NCI-H1417 treated with DMSO at 0.1 percent for 48 hours (cell line): ENCODE data around the gene CPLANE2.
A peak's percentile ranks its signal among the peaks of the same experiment; 100 is the strongest.
"Not testable (repeated sequence)": the region's sequence is repeated elsewhere in the genome, so short reads cannot be mapped to it uniquely, and the experiment has no call there.

Experiments
- DNase-seq: peaks from one replicate; lab custom pipeline; 2025; lab: John Stamatoyannopoulos, UW

CPLANE2 gene

DNA sequence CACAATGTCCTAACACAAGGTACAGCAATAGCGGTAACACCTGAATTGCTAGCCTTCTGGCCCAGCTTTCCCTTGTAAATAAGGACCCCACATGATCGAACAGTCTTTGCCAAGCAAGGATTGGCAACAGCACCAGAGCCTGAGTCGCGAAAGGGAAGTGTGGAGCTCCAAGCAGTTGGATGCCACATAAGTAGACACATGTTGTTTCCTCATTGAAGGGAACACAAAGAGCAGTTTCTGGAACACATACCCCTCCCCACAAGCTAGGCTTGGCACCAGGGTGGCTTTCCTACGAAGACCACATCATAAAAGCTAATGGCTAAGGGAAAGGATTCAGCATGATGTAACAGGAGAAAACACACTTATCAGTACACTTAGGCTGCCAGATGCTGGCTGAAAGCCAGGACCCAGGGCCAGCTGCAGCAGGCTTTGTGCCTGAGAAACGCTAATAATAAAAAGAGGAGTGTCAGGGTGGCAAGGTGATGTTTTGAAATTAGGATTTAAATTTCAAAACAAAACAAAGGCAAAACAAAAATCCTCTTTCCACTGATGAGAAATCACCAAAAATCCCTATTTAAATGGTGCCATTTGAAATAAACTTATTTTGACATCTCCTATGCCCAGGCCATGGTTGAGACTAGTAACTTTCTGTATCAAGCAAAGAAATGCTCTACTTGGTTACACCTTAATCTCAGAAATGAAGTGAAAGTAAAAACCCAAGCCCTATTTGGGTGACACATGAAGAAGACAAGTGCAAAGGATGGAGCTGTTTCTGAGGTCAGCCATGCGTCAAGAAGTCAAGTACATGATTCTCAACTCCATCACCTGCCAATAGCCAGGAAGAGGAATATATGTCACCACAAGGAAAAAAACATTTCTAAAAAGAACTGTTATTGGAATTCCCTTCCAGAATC, 11.9 kb upstream of the CPLANE2 start:
- peak; percentile 90 for DNase-seq

DNA sequence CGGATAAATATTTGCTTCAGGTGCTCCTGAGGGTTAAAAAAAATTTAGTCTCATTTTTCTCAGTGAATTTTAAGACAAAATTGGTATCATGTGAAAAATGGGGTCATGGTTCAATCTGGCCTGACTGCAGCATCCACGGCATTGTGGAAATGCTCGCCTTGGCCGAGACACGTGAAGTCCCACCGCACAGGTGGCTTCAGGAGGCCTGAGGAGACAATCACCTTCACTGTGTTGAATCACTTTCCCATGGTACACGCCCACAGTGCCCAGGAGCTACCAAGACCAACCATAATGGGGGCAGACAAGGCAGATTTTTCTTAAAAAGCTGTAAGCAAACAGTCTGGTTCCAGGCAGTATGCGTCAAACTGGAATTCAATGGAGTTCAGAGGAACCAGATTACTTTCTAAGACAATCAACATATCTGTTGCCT, 11.0 kb upstream of the CPLANE2 start:
- DNase-seq, result no peak

DNA sequence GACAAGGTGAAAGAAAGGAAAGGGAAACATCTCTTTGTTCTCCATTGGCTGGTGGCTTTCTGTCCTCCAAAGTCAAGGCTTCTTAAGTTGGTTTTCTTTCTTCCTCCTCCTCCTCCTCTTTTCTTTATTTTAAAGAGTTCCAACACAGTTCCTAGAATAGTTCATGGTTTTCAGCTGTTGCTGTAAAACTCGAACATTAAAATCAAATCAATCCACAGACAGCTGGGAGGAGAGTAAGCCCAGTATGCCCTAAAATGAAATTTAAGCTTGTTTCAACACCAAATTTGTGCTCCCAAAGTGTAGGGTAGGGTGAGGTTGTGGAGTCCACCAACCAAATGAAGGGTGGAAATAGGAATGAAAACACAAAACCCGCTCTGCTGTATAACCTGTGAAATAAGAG, 10.5 kb upstream of the CPLANE2 start:
- no peak for DNase-seq

DNA sequence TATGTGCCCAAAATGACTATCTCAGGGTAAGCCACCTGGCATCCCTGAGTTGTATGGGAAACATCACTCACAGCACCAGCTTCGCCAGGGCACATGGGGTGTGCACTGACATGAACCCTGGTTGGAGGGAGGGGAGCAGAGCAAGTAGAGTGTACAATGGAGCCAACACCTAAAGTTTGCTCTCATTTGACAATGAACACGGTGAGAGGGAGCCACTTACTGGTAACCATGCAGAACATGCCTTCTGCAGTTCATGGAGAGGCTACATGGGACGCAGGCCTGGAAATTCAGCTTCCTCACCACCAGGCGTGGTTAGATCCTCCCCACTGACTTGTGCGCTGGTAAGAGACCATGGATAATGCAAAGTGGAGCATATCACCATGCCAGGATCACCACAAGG, 10.0 kb upstream of the CPLANE2 start:
- DNase-seq, result no peak

DNA sequence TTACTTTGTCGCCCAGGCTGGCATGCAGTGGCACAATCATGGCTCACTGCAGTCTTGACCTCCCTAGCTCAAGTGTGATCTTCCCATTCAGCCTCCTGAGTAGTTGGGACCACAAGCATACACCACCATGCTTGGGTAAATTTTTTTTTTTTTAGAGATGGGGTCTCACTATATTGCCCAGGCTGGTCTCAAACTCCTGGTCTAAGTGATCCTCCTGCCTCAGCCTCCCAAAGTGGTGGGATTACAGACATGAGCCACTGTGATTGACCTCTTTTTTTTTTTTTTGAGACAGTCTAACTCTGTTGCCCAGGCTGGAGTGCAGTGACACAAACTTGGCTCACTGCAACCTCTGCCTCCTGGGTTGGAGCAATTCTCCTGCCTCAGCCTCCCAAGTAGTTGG, 9.3 kb upstream of the CPLANE2 start:
- DNase-seq, result not testable (repeated sequence)

DNA sequence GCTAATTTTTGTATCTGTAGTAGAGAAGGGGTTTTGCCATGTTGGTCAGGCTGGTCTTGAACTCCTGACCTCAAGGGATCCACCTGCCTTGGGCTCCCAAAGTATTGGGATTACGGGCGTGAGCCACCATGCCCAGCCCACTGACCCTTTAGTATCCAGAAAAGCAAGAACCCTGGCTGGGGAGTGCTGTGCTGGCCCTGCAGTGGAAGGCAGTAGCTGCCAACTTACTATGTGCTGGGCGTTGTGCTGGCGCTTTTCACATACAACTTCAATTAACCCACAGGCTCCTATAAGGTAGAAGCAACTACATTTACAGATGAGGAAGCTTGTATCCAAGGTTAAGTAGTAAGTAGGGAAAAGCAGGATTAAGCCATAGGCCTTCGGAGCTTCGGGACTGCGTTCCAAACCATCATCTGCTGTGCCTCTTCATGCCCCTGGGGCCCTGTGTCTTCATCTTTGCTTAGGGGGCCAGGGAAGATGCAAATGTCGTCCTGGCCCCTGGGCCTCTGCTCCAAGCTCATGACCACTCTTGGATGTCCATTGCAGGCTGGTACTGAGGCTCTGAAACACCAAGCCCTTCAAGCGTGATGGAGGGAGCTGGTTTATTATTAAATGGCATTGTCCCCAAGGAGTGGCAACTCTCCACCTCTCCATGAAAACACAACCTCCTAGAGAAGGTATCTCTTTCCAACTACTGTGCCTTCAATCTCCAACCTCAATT, 8.7 kb upstream of the CPLANE2 start:
- no peak for DNase-seq

DNA sequence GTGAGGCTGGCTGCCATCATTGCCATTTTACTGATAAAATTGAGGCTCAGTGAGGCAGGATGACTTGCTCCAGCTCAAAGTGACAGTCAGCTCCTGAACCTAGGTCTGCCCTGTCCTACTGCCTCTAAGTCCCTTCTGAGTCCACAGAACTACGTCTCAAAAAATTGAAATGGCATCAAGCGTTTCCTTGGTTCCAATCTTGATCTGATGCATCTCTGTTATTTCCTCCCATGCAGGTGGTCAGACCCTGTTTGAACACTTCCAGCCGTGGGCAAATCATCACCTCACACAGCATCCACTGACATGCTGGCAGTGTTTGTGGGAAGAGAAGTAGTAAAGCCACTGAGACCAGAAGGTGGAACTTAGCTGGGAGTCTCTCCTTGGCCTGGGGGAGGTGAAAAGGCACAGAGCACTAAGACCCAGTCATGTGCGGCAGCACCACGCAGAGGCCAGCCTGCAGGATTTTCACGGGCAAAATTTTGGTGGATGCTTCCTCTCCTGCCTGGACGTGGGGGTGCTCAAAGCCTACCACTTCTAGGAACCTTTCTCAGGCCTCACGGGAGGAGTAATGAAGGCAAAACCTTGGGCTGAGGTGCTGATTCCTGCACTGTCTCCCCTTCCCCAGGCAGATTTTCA, 7.8 kb upstream of the CPLANE2 start:
- no peak for DNase-seq

DNA sequence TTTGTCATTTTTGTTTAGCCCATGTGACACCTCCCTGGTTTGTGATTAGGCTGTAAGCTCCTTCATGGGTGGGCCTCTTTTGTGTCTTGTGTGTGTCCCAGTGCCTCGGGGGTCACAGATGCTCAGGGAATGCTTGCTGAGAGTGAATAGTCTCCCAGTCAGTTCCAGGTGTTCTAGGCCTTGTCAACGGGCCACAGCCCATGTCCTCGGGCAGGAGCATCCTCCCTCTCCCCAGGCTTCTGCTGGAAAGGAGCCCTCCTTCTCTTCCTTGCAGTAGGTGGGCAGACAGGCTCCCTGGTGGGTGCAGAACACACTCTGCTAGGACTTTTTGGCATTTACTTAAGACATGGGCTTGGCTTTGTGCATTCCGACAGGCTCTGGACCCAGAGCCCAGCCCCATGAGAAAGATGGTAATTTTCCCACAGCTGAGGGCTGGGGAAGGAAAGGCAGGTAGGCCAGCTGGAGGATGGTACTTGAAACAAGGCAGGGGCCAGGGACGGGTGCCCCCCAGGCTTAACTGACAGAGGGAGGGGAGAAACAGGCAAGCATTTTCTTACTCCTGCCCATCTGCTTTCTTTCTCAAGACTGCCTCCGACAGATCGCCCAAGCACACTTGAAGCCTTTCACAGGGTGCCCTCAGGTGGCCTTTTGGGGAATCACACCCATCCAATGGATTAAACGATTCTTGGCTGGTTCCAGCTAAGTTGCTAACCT, 7.1 kb upstream of the CPLANE2 start:
- peak; percentile 13 for DNase-seq

DNA sequence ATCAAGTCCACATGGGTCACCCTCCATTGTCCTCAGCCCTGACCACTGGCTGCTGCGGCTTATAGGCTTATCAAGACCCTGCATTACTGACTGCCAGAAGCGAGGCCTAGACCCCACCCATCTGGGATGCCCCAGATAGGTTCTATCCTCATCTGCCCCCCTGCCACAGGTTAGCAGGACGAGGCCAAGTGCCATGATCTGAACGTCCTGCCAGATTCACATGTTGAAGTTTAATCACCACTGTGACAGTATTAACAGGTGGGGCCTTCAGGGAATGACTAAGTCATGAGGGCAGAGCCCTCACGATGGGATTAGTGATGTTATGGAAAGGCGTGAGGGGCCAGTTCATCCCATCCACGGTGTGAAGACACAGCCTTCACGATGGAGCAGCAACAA, 6.2 kb upstream of the CPLANE2 start:
- no peak for DNase-seq

DNA sequence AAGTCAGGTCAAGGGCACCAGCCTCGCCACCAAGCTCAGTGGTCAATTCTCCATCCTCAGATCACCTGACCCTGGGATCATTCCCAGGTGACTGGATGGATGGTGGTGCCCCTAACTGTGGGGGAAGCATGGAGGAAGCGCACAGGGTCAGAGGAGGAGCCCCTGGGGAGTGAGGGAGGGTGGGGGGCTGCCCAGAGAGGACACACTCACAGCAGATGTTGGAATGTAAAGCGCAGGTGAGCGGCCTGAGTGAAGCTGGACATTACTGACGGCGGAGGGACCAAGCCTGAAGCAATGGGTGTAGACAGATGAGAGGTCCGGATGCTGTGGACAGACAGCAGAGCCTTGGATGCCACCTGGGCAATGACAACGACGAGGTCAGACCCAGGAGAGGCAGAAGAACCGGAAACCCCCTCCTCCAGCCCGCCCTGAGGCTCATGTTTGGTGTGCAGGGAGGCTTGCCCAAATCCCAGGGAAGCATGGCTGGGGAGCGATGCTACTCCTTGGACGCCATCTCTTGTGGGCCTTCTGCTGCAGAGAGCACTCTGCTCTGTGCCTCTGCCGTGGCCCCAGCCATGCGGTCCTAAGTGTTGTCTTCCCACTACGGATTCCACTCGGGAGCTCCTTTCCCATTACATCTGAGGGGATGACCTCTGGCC, 5.7 kb upstream of the CPLANE2 start:
- no peak for DNase-seq

DNA sequence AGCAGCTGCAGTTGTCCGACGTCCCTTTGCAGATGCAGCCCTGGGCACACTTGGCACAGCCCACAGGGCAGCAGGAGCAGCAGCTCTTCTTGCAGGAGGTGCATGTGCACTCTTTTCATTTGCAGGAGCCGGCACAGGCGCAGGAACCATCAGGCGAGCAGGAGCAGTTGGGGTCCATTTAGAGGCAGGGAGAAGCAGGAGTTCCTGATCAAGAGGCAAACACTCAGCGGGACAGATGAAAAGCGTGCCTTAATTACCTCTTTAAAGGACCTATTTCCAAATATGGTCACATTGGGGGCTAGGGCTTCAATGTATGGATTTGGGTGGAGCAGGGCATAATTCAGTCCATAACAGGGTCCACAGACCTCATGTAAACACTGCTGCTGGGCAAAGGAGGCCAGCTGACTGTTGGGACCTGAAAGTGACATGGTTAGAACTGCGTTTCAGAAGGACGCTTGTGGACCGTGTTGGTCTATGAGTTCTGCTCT, 4.3 kb upstream of the CPLANE2 start:
- no peak for DNase-seq

DNA sequence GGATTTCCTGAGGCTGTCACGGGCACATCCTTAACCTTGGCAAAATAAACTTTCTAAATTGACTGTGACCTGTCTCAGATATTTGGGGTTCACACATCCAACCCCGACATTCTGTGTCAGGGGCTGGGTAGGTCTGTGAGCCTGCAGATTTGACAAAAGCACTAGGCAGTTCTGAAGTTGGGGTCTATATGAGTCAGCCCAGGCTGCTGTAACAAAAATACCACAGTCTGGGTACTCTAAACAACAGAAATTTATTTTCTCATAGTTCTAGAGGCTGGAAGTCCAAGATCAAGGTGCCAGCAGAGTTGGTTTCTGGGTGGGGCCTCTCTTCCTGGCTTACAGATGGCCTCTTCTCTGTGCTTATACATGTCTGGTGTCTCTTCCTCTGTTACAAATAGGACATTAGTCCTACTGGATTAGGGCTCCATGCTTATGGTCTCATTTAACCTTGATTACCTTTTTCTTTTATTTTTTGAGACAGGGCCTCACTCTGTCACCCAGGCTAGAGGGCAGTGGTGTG, 3.0 kb upstream of the CPLANE2 start:
- DNase-seq, result no peak

DNA sequence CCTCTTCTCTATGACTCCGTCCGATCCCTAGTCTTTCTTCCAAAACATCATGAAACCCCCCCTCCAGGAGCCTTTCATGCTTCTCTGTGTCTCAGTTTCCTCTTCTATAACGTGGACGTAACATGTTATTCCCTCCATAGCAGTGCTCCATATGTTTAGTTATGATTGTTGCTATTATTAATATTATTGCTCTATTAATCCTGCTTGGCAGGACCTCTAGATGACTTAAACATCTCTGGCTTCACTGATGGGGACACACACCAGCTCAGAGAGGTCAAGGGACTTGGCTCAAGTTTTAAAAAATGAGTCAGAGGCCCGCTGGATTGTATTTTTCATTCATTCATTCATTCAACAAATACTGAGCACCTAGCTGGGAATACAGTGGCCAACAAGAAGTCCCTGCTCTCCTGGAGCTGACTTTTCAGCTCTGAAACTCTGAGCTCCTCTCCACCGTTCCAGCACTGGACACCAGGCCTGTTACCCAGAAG, 404 bp upstream of the CPLANE2 start:
- DNase-seq, result no peak

DNA sequence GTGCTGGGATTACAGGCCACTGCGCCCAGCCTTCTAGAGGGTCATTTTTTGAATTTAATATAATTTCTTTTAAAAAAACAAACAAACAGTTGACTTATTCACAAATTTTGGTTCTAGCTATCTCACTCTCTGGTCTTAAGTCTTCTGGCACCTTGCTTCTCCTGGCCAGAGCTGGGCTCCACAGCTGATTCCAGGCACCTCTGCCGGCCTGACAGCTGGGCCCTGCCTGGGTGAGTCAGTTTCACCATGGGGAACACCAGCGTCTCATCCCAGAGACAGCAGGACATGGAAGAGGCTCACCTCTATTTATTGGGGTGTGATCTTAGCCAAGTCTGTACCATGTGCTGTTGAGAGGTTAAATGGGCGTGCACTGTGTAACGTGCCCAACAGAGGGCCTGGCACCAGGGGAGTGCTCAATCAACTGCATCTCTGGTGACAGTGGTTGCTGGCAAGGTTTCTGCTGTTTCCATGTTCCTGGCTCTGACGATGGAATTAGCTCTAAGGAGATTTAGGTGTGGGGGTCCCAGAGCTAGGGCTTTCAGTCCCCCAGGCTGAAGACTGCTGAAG, 956 bp downstream of the CPLANE2 start:
- DNase-seq, result no peak

DNA sequence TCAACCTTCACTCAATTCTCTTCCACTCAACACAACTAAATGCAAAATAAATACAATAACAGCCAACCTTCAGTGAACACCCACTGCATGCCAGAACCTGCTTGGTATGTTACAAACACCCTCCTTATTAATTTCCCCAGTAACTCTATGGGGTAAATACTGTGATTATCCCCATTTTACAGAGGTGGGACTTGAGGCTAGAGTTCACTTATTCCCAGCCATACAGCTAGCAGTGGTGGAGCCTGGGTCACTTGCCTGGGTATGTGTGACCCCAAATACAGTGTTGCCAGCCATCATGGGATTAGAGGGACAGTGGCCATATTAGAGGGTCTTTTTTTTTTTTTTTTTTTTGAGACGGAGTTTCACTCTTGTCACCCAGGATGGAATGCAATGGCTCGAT, 1.6 kb downstream of the CPLANE2 start:
- no peak for DNase-seq

DNA sequence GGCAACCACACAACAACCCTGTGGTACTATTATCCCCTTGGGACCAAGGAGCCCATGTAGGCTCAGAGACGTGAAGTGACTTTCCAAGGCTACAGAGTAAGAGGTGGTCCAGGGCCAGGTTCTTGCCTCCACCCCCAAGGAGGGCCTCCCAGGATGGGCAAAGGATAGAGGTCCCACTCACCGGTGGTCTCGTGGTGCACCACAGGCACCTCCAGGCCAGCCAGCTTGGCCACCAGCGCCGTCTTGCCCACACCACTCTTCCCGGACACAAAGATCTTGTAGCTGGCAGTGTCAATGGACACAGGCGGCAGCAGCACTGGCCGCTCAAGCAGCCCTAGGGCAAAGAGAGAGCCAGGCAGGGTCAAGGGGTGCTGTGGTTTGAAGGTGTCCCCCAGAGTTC, 3.6 kb downstream of the CPLANE2 start:
- no peak for DNase-seq

DNA sequence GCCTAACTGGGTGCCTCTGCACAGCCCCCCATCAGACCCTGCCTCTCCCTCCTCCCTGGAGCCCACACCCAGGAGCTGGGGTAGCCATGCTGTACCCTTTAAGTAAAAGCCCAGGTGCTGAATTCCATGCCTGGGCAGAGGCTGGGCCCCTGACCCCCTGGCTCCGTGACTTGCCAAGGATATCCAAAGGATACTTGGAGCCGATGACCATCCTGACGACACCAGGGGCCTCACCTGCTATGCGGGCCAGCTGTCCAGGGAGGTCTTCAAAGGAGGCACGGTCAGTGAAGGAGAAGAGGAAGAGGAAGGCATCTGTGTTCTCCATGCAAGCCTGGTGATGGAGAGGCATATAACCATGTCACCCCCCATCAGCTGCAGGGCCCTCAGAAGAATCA, 4.7 kb downstream of the CPLANE2 start:
- no peak for DNase-seq

DNA sequence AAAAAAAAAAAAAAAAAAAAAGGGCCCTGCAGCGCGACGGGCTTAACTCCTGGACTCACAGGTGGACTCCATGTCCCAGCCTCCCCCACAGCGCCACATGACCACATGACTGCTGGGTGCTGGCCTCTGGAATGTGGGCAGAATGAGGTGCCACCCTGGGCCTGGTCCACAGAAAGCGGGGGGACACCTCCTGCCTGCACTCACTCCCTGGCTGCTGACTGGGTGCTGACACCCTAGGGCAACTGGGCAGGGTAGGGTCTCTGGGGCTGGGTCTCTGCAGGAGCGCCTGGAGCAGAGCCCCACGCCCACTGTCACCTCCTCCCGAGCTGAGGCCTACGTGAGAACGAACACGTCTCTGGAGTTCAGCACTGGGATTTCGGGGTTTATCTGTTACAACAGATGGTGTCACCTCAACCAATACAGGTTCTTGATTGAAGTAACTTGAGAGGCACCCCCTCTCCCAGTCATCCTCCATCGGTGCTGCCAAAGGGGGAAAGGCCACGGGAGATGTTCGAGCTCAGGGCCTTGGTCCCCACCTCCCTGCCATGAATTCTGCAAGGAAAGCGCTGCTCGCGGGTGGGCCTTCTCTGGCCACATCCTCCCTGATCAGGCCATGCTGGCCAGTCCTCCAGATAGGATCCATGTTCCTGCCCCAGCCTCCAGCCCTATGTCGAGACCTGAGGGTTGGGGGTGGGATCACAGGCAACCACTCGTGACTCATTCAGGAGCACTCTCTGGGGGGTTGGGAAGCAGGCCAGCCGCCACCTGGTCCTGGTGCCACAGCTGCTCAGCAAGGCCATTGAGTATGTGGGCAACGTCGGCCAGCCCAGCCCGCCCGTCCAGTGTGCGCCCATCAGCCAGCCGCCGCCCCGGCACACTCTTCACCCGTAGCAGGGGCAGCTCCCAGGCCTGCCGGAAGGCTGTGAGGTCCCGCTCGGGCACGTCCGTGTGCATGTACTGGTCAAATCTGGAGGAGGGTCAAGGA, 5.4 kb downstream of the CPLANE2 start:
- DNase-seq, result no peak

DNA sequence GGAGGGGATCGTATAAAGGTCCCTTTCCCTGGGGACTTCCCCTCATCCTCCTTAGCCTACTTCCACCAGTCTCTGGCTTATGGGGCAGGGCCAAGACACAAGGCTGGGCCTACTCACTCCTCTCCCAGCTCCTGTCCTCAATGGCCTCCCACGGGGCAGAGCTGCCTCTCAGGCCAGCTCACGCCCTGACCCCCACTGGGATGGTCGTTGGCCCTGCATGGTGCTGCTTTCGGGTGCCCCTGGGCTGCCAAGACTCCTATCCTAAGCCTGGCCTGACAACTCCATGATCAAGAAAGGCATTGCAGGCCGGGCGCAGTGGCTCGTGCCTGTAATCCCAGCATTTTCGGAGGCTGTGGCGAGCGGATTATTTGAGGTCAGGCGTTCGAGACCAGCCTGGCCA, 6.2 kb downstream of the CPLANE2 start:
- DNase-seq, result no peak
